GM13976 (cell line): ENCODE data around the gene ZNF319.
A peak's percentile ranks its signal among the peaks of the same experiment; 100 is the strongest.

Experiments used
- DNase-seq: peaks from one replicate; pipeline ENCODE4 v3.0.0; 2012; ENCODE audit warnings: low spot score
- in situ Hi-C: fragments of 300-500 bp; cut with MboI; formaldehyde crosslinking; loops from one replicate; pipeline ENCODE4 v1.12.0; 2022; ENCODE audit warnings: low sequenced_read_pairs, mixed read lengths, inconsistent platforms; ENCODE audit not compliant: unreplicated experiment
- TF ChIP-seq, protein P1 (sequence below): IDR thresholded peaks from 2 replicates; pipeline ENCODE4 v1.5.1; 2012; ENCODE audit warnings: borderline replicate concordance, mild to moderate bottlenecking; ENCODE audit not compliant: insufficient read depth; ENCODE audit errors: extremely low read depth, missing control alignments, control extremely low read depth

Gene ZNF319

DNA sequence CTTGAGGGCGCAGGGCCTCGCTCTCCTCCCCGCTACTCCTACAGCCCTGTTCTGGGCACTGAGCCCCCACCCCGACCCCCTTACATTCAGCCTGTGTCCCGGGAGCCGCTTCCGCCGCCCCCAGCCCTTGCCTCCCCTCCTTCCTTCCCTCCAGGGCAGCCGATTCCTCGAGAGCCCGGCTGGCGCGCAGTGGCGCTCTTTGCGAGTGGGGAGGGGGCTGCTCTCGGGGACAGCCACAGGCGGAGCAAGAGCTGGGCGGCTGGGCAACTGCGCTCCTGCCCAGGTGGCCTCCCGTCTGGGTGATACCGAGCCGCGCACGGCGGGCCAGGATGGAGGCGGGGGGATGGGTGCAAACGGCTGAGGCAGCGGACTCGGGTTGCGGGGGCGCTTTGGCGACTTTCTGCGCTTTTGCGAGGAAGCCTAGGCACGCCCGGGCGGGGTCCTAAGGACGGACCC lies 26.3 kb upstream of the ZNF319 start:
- in situ Hi-C loops: no loop called here
- DNase-seq: no peak
- TF ChIP-seq, protein P1, sequence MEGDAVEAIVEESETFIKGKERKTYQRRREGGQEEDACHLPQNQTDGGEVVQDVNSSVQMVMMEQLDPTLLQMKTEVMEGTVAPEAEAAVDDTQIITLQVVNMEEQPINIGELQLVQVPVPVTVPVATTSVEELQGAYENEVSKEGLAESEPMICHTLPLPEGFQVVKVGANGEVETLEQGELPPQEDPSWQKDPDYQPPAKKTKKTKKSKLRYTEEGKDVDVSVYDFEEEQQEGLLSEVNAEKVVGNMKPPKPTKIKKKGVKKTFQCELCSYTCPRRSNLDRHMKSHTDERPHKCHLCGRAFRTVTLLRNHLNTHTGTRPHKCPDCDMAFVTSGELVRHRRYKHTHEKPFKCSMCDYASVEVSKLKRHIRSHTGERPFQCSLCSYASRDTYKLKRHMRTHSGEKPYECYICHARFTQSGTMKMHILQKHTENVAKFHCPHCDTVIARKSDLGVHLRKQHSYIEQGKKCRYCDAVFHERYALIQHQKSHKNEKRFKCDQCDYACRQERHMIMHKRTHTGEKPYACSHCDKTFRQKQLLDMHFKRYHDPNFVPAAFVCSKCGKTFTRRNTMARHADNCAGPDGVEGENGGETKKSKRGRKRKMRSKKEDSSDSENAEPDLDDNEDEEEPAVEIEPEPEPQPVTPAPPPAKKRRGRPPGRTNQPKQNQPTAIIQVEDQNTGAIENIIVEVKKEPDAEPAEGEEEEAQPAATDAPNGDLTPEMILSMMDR: no peak

DNA sequence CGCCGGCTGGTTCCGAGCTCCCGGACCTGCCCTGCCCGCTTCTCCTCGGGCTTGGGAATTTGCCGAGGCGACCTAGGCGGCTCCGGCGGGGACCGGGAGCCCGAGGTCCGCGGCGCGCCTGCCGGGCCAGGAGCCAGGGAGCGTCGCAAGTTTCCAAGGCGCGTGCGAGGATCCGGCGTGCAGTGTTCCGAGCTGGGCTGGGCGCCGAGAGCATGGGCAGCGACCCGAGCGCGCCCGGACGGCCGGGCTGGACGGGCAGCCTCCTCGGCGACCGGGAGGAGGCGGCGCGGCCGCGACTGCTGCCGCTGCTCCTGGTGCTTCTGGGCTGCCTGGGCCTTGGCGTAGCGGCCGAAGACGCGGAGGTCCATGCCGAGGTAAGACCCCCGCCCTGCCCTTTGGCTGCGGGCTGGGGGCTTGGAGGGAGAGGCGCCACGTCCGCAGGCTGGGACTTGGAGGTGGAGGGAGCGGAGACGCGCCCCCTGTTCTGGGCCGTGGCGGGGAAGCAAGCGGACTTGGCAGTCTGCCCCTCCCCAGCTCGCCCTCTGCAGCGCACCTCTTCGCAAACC lies 25.8 kb upstream of the ZNF319 start:
- no peak for DNase-seq
- TF ChIP-seq, protein P1: no peak
- in situ Hi-C loops: no loop called here

DNA sequence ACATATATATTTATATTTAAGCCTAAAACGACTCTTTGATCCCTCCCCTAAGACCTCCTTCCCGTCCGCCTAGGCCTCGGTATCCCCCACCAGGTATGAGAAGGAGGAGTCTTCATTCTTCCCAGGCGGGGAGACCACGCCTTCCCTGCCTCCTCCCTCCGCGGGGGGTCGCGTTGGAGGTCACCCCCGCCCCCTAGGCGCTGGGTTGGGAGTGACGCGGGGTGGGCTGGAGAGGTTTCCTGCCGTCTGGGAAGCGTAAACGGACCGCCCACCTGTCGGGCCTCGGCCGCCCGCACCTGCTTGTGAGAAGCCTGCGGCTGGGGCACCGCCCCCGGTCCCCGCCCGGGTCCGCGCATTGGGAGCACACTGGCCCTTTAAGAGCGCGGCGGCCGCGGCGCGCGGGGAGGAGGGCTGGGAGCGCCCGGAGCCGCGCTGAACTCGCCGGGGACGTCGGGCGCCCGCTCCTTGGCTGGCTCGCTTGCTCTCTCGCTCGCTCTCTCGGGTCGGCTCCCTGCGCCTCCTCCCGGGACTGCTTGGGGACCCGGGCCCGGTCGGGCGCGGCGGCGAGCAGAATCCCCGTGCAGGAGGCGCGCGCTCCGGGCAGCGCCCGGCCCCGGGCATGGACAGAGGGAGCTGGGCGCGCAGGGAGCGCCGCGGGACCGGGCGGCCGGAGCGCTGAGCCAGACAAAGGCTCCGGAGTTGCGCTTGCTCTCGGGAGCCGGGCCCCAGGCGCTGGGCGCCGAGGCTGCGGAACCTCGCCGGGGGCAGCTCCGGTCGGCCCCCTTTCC lies 25.1 kb upstream of the ZNF319 start, which contains the start of gene MMP15:
Gene MMP15, plus strand, starts transcription at position 404 of the 788 bp plus-strand sequence. CDS start 597 bp downstream, outside the sequence.
- TF ChIP-seq, protein P1: no peak
- in situ Hi-C loops: no loop called here
- DNase-seq: peak; percentile 84

DNA sequence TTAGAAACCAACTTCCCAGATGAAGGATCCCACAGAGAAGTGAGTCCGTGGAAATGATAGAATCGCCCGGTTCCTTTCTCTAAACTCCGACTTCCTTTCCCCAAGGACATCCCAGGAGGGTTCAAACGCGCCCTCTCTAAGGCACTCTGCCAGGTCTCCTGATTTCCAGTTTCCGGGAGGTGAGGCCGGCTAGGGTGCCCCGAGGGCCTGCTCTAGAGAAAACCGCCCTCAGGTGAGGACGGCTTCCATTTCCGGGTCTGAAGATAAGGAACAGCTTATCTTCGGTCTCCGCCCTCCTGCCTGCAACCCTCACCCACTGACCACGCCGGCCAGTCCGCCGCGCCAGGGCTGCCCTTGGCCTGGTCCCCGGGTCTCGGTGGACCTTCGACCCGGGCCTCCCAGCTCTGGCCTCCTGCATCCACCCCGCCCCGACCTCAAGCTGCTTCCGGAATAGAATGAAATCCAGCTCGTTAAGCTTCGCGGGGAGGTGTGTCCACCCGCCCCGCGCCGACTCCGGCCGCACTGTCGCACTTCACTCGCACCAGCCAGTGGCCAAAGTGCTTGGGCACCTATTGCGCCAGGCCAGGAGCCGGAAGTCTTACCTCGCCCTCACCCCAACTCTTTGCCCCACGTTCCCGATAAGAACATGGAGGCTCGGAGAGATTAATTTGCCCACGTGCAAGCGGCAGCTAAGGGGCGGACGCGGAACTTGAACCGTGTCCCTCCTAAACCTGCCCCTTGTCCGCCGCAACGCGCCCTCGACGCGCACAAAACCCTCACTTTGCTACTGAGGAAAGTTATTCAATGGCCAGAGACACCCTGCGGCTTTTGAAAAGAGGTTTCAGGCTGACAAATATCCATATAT lies 24.2 kb upstream of the ZNF319 start:
- in situ Hi-C loops: no loop called here
- TF ChIP-seq, protein P1: no peak
- DNase-seq: no peak

DNA sequence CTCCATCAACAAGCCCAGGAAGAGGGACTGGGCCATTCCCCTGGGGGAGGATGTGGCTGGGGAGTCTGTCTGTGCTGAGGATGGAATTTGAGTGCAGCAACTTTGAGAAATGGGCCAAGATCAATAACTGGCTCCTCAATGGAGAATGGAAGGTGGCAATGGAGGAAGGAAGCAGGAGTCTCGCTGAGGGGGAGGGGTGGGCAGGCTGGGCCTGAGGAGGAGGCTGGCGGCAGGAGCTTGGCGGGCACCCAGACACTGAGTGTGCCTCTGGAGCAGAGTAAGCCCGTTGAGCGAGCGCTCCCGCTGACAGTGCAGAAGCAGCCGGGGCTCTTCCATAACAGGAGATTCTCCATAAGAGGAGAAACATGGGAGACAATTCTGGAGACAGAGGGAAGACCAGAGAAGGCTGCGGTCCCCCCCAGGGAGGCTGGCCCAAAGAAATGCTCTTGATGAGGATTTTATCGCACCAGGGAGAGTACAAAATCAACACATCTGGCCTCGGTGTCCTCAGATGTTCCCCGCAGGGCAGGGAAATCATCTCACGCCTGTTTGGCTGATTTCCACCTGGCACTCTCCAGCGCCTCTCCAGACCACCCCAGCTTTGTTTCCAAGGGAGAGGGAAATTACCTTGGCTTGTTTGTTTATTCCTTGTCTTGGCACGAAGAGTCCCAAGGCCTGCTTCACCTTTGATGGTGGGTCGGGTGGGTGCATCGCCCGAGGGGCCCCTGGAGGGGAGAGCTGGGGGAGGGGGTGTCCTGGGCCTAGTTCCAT lies 22.3 kb upstream of the ZNF319 start:
- TF ChIP-seq, protein P1: no peak
- no peak for DNase-seq
- in situ Hi-C loops: no loop called here
